Immature natural killer cell (primary cell): ENCODE results near the gene UBE2D3. TPM values are rescaled to one million over a fixed set of nuclear protein-coding genes. Genes with fewer than 3 reads are reported as not detected.
A peak's percentile ranks its signal among the peaks of the same experiment; 100 is the strongest.
"Not testable (repeated sequence)": the region's sequence is repeated elsewhere in the genome, so short reads cannot be mapped to it uniquely, and the experiment has no call there.

ENCODE experiments used
- DNase-seq, 3 donors: peaks; one replicate each; pipeline ENCODE4 v3.0.0; 2022; ENCODE audit warnings: mixed read lengths in 1 of 3
- H3K27ac Mint-ChIP-seq, 6 donors: one replicate each; pipeline ENCODE4 v1.8.0; 2020; ENCODE audit warnings: mixed read lengths in 6 of 6, mild to moderate bottlenecking in 5 of 6, inconsistent platforms in 4 of 6, moderate library complexity in 3 of 6
- H3K27me3 Mint-ChIP-seq, 3 donors: one replicate each; pipeline ENCODE4 v1.8.0; 2020 to 2021; ENCODE audit warnings: low read depth in 3 of 3, mild to moderate bottlenecking in 3 of 3, mixed read lengths in 3 of 3, moderate library complexity in 3 of 3, inconsistent platforms in 1 of 3
- H3K36me3 Mint-ChIP-seq, 3 donors: one replicate each; pipeline ENCODE4 v1.8.0; 2020; ENCODE audit warnings: mixed read lengths in 3 of 3, inconsistent platforms in 2 of 3, mild to moderate bottlenecking in 2 of 3
- H3K4me1 Mint-ChIP-seq, 2 donors: one replicate each; pipeline ENCODE4 v1.8.0; 2020; ENCODE audit warnings: inconsistent platforms in 2 of 2, mild to moderate bottlenecking in 2 of 2, mixed read lengths in 2 of 2, moderate library complexity in 1 of 2
- H3K4me3 Mint-ChIP-seq, 5 donors: one replicate each; pipeline ENCODE4 v1.8.0; 2020; ENCODE audit warnings: mild to moderate bottlenecking in 5 of 5, mixed read lengths in 5 of 5, inconsistent platforms in 3 of 5, moderate library complexity in 3 of 5
- H3K9me3 Mint-ChIP-seq, 6 donors: one replicate each; pipeline ENCODE4 v1.8.0; 2020; ENCODE audit warnings: mild to moderate bottlenecking in 6 of 6, mixed read lengths in 6 of 6, inconsistent platforms in 4 of 6, moderate library complexity in 3 of 6
- polyA plus RNA-seq, 3 donors: library from polyadenylated mRNA; unstranded; fragments of 300-500 nt; fragmentation: Illumina TruSeq; gene quantifications; one replicate each; pipeline ENCODE4 v1.2.3, GENCODE V29; 2021

The UBE2D3 gene
- 100 to 1,000 TPM; 411 to 718 (median 463) TPM for polyA plus RNA-seq

DNA sequence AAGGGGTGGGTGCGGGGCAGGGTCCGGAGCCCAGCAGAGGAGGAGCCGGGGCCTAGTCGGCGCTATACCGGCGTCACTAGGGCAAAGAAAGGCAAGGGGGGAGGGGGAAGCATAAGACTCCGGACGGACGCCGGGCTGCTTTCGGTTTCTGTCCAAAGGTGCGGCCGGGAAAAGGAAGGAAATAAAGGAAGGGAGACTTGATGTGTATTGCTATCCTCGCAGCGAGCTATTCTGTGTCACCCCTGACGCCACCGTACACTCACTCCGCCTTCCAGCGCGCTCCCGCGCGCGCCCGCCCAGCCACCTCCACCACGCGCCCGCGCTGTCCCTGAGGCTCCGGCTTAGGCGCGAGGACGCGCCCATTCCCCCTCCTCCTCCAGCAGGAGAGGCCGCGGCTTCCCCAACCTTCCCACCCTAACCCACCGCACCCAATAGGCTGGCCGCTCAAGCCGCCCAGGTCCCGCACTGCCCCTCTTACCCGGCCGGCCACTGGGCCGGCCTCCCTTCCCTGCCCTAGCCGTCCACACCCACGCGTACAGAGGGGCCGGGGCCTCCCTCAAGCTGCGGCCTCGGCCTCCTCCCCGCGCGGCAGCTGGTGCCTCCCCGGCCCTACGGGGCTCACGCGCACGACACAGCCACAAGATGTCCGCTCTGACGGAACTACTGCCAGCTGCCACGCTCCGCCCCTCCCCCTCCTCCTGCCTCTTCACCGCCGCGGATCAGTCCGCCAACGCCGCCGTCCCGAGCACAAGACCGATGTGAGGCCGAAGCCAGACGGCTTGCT, at the start of gene UBE2D3:
UBE2D3 (minus strand) TSS at position 662 of the 784 bp plus-strand sequence. CDS start 1,043 bp downstream, outside the sequence.
- no peak within 1 kb of the TSS for H3K4me3 Mint-ChIP-seq
- DNase-seq, result peak; percentile 95 to 96 (median 96)
- H3K27ac Mint-ChIP-seq, result no peak within 1 kb of the TSS
- no peaks in the 10 kb centered on the region for H3K9me3 Mint-ChIP-seq
- peaks cover 12 to 17% of the 10 kb centered on the region in 2 donors for H3K4me1 Mint-ChIP-seq
- peaks cover 0 to 3% (median 0%) of the 10 kb centered on the region in 3 donors for H3K36me3 Mint-ChIP-seq
- H3K27me3 Mint-ChIP-seq, result peaks cover 0 to 2% (median 0%) of the 10 kb centered on the region in 3 donors

- H3K36me3 Mint-ChIP-seq, result peaks cover 5 to 19% (median 9%) of the 10 kb centered on the region in 3 donors
- no peaks in the 10 kb centered on the region for H3K9me3 Mint-ChIP-seq
- peaks cover 34 to 68% of the 10 kb centered on the region in 2 donors for H3K4me1 Mint-ChIP-seq
- no peak for DNase-seq
- peak overlapping the region in 2 of 6 donors; percentile 35 to 39 for H3K27ac Mint-ChIP-seq
- H3K27me3 Mint-ChIP-seq, result peaks cover 7 to 13% (median 8%) of the 10 kb centered on the region in 3 donors
- no peak overlapping the region for H3K4me3 Mint-ChIP-seq
These were observed 44.4 kb upstream of the UBE2D3 start for GRCh38 chr4:102871772-102872171.

- peak overlapping the region; percentile 97 to 100 (median 98) for H3K27ac Mint-ChIP-seq
- H3K4me1 Mint-ChIP-seq, result peaks cover 36 to 74% of the 10 kb centered on the region in 2 donors
- no peaks in the 10 kb centered on the region for H3K9me3 Mint-ChIP-seq
- peaks cover 7 to 13% (median 7%) of the 10 kb centered on the region in 3 donors for H3K27me3 Mint-ChIP-seq
- peaks cover under 1 to 6% (median 2%) of the 10 kb centered on the region in 3 donors for H3K36me3 Mint-ChIP-seq
- no peak for DNase-seq
- H3K4me3 Mint-ChIP-seq, result peak overlapping the region; percentile 90 to 99 (median 93)
These were observed 42.3 kb upstream of the UBE2D3 start for GRCh38 chr4:102869569-102870197.

GRCh38 chr4:102868781-102869568, 41.6 kb upstream of the UBE2D3 start, which contains the start of gene CISD2:
CISD2 (plus strand) TSS chr4:102868992; CDS start chr4:102869085, 93 bp downstream.
- Mint-ChIP-seq H3K4me1 (peaks cover 36 to 77% of the 10 kb centered on the region in 2 donors), H3K36me3 (peaks cover 0 to 5% (median 0%) of the 10 kb centered on the region in 3 donors), H3K4me3 (peak within 1 kb of the TSS; percentile 90 to 99 (median 93)), H3K27ac (peak within 1 kb of the TSS; percentile 97 to 100 (median 98)), H3K9me3 (no peaks in the 10 kb centered on the region), H3K27me3 (peaks cover 6 to 13% (median 7%) of the 10 kb centered on the region in 3 donors)
- peak; percentile 94 to 95 (median 94) for DNase-seq

DNA sequence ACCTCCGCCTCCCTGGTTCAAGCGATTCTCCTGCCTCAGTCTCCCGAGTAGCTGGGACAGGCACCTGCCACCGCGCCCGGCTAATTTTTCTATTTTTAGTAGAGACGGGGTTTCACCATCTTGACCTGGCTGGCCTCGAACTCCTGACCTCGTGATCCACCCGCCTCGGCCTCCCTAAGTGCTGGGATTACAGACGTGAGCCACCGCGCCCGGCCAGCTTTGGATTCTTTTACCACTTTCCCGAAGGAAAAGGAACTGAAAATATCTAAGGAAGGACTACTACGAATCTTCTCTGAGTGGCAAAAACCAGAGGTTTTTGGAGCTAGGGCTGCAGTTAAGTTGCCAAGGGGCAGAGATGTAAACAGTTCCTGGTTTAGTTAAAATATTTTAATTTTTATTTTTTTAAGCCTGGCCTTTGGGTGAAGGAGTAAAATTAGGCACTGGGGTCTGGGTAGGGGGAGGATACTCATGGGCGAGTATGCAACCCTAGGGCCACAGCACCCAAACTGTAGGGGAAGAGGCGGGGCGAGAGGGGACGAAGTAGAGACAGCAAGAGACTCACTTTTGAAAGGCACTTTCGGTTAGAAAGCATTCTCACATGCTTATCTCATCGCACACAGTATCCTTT, 40.9 kb upstream of the UBE2D3 start:
- Mint-ChIP-seq H3K27me3 (peaks cover 6 to 13% (median 7%) of the 10 kb centered on the region in 3 donors), H3K4me1 (peaks cover 36 to 77% of the 10 kb centered on the region in 2 donors), H3K36me3 (peaks cover 0 to 5% (median 0%) of the 10 kb centered on the region in 3 donors)

GRCh38 chr4:102867278-102868152, 40.2 kb upstream of the UBE2D3 start:
- no peak for DNase-seq

More for the DNA sequence above, 40.9 kb upstream of the UBE2D3 start:
- Mint-ChIP-seq H3K4me3 (peak overlapping the region; percentile 90 to 93 (median 93)), H3K27ac (peak overlapping the region; percentile 96 to 99 (median 98)), H3K9me3 (no peaks in the 10 kb centered on the region)
- DNase-seq, result no peak

DNA sequence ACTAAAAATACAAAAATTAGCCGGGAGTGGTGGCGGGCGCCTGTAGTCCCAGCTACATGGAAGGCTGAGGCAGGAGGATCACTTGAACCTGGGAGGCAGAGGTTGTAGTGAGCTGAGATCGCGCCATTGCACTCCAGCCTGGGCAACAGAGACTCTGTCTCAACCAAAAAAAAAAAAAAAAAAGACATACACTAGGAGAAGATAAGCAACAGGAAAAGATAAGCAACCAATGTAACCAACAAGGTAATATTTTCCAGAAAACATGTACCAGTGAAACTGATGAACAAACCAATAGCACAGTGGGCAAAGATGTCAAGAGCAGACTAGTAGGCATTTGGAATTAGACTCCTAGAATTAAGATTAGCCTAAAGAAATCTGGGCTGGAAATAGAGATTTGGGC, 38.0 kb upstream of the UBE2D3 start:
- not testable (repeated sequence) for H3K4me3 Mint-ChIP-seq, DNase-seq, H3K9me3 Mint-ChIP-seq, H3K36me3 Mint-ChIP-seq, H3K27ac Mint-ChIP-seq
- Mint-ChIP-seq H3K27me3 (peaks cover 6 to 13% (median 7%) of the 10 kb centered on the region in 3 donors), H3K4me1 (peaks cover 29 to 56% of the 10 kb centered on the region in 2 donors)

More at GRCh38 chr4:102867278-102868152, 40.2 kb upstream of the UBE2D3 start:
- no peaks in the 10 kb centered on the region for H3K9me3 Mint-ChIP-seq
- peak overlapping the region; percentile 90 to 93 (median 93) for H3K4me3 Mint-ChIP-seq
- no peaks in the 10 kb centered on the region for H3K36me3 Mint-ChIP-seq
- H3K4me1 Mint-ChIP-seq, result peaks cover 34 to 72% of the 10 kb centered on the region in 2 donors
- H3K27me3 Mint-ChIP-seq, result peaks cover 6 to 13% (median 7%) of the 10 kb centered on the region in 3 donors
- H3K27ac Mint-ChIP-seq, result peak overlapping the region; percentile 96 to 99 (median 98)

GRCh38 chr4:102862747-102863146, 35.4 kb upstream of the UBE2D3 start:
- Mint-ChIP-seq H3K27ac (no peak overlapping the region), H3K36me3 (peaks cover 18 to 22% (median 18%) of the 10 kb centered on the region in 3 donors), H3K27me3 (no peaks in the 10 kb centered on the region), H3K4me3 (no peak overlapping the region), H3K9me3 (peaks cover 8 to 21% (median 20%) of the 10 kb centered on the region in 6 donors), H3K4me1 (peaks cover 9 to 33% of the 10 kb centered on the region in 2 donors)
- no peak for DNase-seq

GRCh38 chr4:102862016-102862415, 34.7 kb upstream of the UBE2D3 start:
- H3K27me3 Mint-ChIP-seq, result no peaks in the 10 kb centered on the region
- H3K36me3 Mint-ChIP-seq, result peaks cover 18 to 22% (median 18%) of the 10 kb centered on the region in 3 donors
- H3K4me1 Mint-ChIP-seq, result peaks cover 2 to 25% of the 10 kb centered on the region in 2 donors
- H3K27ac Mint-ChIP-seq, result no peak overlapping the region
- no peak overlapping the region for H3K4me3 Mint-ChIP-seq
- DNase-seq, result no peak
- peaks cover 8 to 21% (median 21%) of the 10 kb centered on the region in 6 donors for H3K9me3 Mint-ChIP-seq

- H3K36me3 Mint-ChIP-seq, result peaks cover 18 to 22% (median 18%) of the 10 kb centered on the region in 3 donors
- peaks cover 0 to 13% of the 10 kb centered on the region in 2 donors for H3K4me1 Mint-ChIP-seq
- peaks cover 8 to 21% (median 21%) of the 10 kb centered on the region in 6 donors for H3K9me3 Mint-ChIP-seq
- no peaks in the 10 kb centered on the region for H3K27me3 Mint-ChIP-seq
- no peak overlapping the region for H3K4me3 Mint-ChIP-seq
- no peak overlapping the region for H3K27ac Mint-ChIP-seq
- DNase-seq, result no peak
These were observed 33.4 kb upstream of the UBE2D3 start for GRCh38 chr4:102860611-102861324.

DNA sequence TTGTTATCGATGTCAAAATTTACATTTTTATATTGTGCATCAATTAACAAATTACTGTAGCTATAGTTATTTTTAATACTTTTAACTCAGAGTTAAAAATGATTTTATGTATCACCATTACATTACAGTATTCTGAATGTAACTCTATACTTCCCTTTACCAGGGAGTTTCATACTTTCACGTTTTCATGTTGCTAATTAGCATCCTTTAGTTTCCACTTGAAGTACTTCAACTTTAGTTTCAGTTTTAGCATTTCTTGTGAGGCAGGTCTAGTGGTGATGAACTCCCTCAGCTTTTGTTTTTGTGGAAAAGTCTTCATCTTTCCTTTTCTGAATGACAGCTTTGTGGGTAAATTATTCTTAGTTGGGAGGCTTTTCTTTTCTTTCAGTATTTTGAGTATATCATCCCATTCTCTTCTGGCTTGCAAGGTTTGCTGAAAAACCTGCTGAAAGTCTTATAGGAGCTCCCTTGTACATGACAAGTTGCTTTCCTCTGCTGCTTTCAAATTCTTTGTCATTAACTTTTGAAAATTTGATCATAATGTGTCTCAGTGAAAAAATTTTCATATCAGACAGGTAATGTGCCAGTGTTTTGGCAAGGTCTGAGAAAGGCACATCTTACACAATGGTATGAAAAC, 31.6 kb upstream of the UBE2D3 start:
- Mint-ChIP-seq H3K4me3 (no peak overlapping the region), H3K27ac (no peak overlapping the region), H3K4me1 (no peaks in the 10 kb centered on the region), H3K36me3 (peaks cover 18 to 22% (median 18%) of the 10 kb centered on the region in 3 donors), H3K27me3 (no peaks in the 10 kb centered on the region), H3K9me3 (peaks cover 8 to 21% (median 21%) of the 10 kb centered on the region in 6 donors)
- no peak for DNase-seq
